Sciatic nerve (tissue), 2 donors: ENCODE measurements around the gene MICAL2. TPM values are rescaled to one million over a fixed set of nuclear protein-coding genes. Genes with fewer than 3 reads are reported as not detected.

Experiments used
- ATAC-seq: fragments of 200-7000 bp; cut with Tn5 transposase; one replicate; pipeline ENCODE4 v1.9.1; 2020; ENCODE audit warnings: mild to moderate bottlenecking, moderate library complexity
- DNase-seq: peaks from one replicate; pipeline ENCODE4 v3.0.0-alpha.2; 2020; ENCODE audit warnings: low spot score
- intact Hi-C: fragments of 100-400 bp; cut with DNase I; formaldehyde crosslinking; loops from one replicate; pipeline ENCODE4 v1.14.2; 2022
- total RNA-seq: library from RNA; stranded (reverse); fragmentation: NEBNext Ultra II Directional; extraction: Animal tissue kit (Norgen Biotek cat#: 25700); gene quantifications from one replicate; pipeline ENCODE4 v1.2.1, GENCODE V29; 2021
- donor health status: DM: no; HTN: no; CAD: no.
- donor health status: DM: no; HTN: no; CAD: no.

The MICAL2 gene
- total RNA-seq, 1 donor from 2014 or later: 92.4 TPM

GRCh38 chr11:12094872-12095800 is 15.3 kb upstream of the MICAL2 start:
- DNase-seq: no peak
- intact Hi-C loops: loop anchor here (10.0 kb wide), 1 partner anchor 140 kb away; no protein-coding TSS in a partner anchor

GRCh38 chr11:12097219-12097618 is 13.2 kb upstream of the MICAL2 start:
- no peak for DNase-seq
- ATAC-seq: no peak
- intact Hi-C loops: loop anchor here (10.0 kb wide), 1 partner anchor 138 kb away; no protein-coding TSS in a partner anchor

More at GRCh38 chr11:12094872-12095800, 15.3 kb upstream of the MICAL2 start:
- ATAC-seq: no peak

- no peak for DNase-seq
- intact Hi-C loops: loop anchor here (10.0 kb wide), 1 partner anchor 136 kb away; no protein-coding TSS in a partner anchor
- ATAC-seq: no peak
These were observed 11.8 kb upstream of the MICAL2 start for GRCh38 chr11:12098601-12099000.

- ATAC-seq (no peak), DNase-seq (no peak)
- intact Hi-C loops: loop anchor here (10.0 kb wide), 1 partner anchor 135 kb away; no protein-coding TSS in a partner anchor
These were observed 11.1 kb upstream of the MICAL2 start for GRCh38 chr11:12099132-12099873.

GRCh38 chr11:12100429-12100828 is 10.0 kb upstream of the MICAL2 start:
- ATAC-seq (peak; percentile 7), DNase-seq (no peak)
- intact Hi-C loops: no loop called here

- intact Hi-C loops: no loop called here
- ATAC-seq (peak; percentile 87), DNase-seq (peak; percentile 78)
These were observed 9.5 kb upstream of the MICAL2 start for GRCh38 chr11:12100841-12101242.

- intact Hi-C loops: no loop called here
- ATAC-seq: no peak
- no peak for DNase-seq
These were observed 9.1 kb upstream of the MICAL2 start for GRCh38 chr11:12101318-12101717.

- intact Hi-C loops: no loop called here
- ATAC-seq (no peak), DNase-seq (no peak)
These were observed 7.6 kb upstream of the MICAL2 start for GRCh38 chr11:12102588-12103410.

- DNase-seq: no peak
- ATAC-seq: no peak
- intact Hi-C loops: no loop called here
These were observed 6.8 kb upstream of the MICAL2 start for GRCh38 chr11:12103411-12104225.

GRCh38 chr11:12105471-12105870 is 4.9 kb upstream of the MICAL2 start:
- no peak for DNase-seq
- no peak for ATAC-seq
- intact Hi-C loops: no loop called here

- DNase-seq: no peak
- intact Hi-C loops: no loop called here
These were observed 4.3 kb upstream of the MICAL2 start for GRCh38 chr11:12106101-12106500.

GRCh38 chr11:12106501-12106900 is 3.9 kb upstream of the MICAL2 start:
- ATAC-seq (no peak), DNase-seq (no peak)
- intact Hi-C loops: no loop called here

More at GRCh38 chr11:12106101-12106500, 4.3 kb upstream of the MICAL2 start:
- ATAC-seq: no peak

- DNase-seq (no peak), ATAC-seq (no peak)
- intact Hi-C loops: no loop called here
These were observed 1.4 kb upstream of the MICAL2 start for GRCh38 chr11:12108875-12109453.

GRCh38 chr11:12109591-12110196 is 696 bp upstream of the MICAL2 start:
- ATAC-seq (no peak), DNase-seq (no peak)
- intact Hi-C loops: no loop called here

GRCh38 chr11:12110714-12111548 is 541 bp downstream of the MICAL2 start:
- intact Hi-C loops: no loop called here
- ATAC-seq (peak; percentile 9), DNase-seq (no peak)
